Lung (tissue), 12 donors: Measurements from ENCODE around the gene ADGRF5. TPM values are rescaled to one million over a fixed set of nuclear protein-coding genes. Genes with fewer than 3 reads are reported as not detected.

Experiments used
- ATAC-seq: fragments of 200-7000 bp; cut with Tn5 transposase; one replicate; pipeline ENCODE4 v1.9.1; 2020; ENCODE audit warnings: moderate number of reproducible peaks; ENCODE audit not compliant: insufficient read depth, low FRiP score
- DNase-seq, 3 donors: peaks; one replicate each; pipeline ENCODE4 v3.0.0-alpha.2; 2013 to 2017
- H3K27ac ChIP-seq, 2 donors: one replicate each; pipeline ENCODE4 v1.5.1; 2013; ENCODE audit warnings: mild to moderate bottlenecking in 2 of 2, moderate library complexity in 2 of 2, control low read depth in 1 of 2, inconsistent platforms in 1 of 2, low read depth in 1 of 2, low read length in 1 of 2
- H3K27me3 ChIP-seq, 3 donors: one replicate each; pipeline ENCODE4 v1.5.1; 2013; ENCODE audit warnings: low read length in 2 of 3; ENCODE audit not compliant: control insufficient read depth in 3 of 3, insufficient read depth in 3 of 3
- H3K36me3 ChIP-seq, 4 donors: one replicate each; pipeline ENCODE4 v1.5.1; 2013; ENCODE audit warnings: low read length in 4 of 4, mild to moderate bottlenecking in 1 of 4, moderate library complexity in 1 of 4; ENCODE audit not compliant: control insufficient read depth in 4 of 4, insufficient read depth in 4 of 4
- H3K4me1 ChIP-seq, 5 donors: one replicate each; pipeline ENCODE4 v1.5.1; 2013; ENCODE audit warnings: low read length in 5 of 5, mild to moderate bottlenecking in 2 of 5, moderate library complexity in 1 of 5; ENCODE audit not compliant: control insufficient read depth in 5 of 5, insufficient read depth in 5 of 5
- H3K4me3 ChIP-seq: one replicate; pipeline ENCODE4 v1.5.1; 2013; ENCODE audit warnings: mild to moderate bottlenecking, control low read depth, moderate library complexity
- H3K9ac ChIP-seq, 2 donors: one replicate each; pipeline ENCODE4 v1.5.1; 2013; ENCODE audit warnings: low read length in 2 of 2, control low read depth in 1 of 2; ENCODE audit not compliant: insufficient read depth in 1 of 2
- H3K9me3 ChIP-seq, 4 donors: one replicate each; pipeline ENCODE4 v1.5.1; 2013; ENCODE audit warnings: low read length in 3 of 4, mild to moderate bottlenecking in 1 of 4, moderate library complexity in 1 of 4; ENCODE audit not compliant: control insufficient read depth in 4 of 4, insufficient read depth in 3 of 4
- CTCF ChIP-seq: IDR thresholded peaks from 2 replicates; pipeline ENCODE4 v1.5.1; 2012; ENCODE audit warnings: mild to moderate bottlenecking; ENCODE audit errors: control extremely low read depth, extremely low read depth
- WGBS, 2 donors: extraction: QIAGEN DNeasy Blood & Tissue Kit; methylation state at CpG; one replicate each; pipeline ENCODE4 v1.1.7; 2013; 5-methylcytosine and 5-hydroxymethylcytosine counted together
- polyA plus RNA-seq, 2 donors: library from polyadenylated mRNA; stranded (reverse); fragments of 200-250 nt; gene quantifications; one replicate each; pipeline ENCODE4 v1.2.1, GENCODE V29; 2013
- total RNA-seq, 2 donors: library from RNA; depleted of rRNA in 1 of 2; stranded (reverse); fragments of >200 nt in 1 of 2; gene quantifications; one replicate each; pipeline ENCODE4 v1.2.1, GENCODE V29; 2014 to 2021
- donor health status: control.
- donor health status: control.
- donor health status: Bipolar disorder and iron deficiency.
- donor health status: healthy.
- donor health status: DM: yes; HTN: yes; CAD: no.

Gene ADGRF5
- total and polyA plus RNA-seq, 4 donors, result 71.3 to 339 (median 142) TPM

- no peak overlapping the region for H3K27ac ChIP-seq
- no peak overlapping the region for H3K4me3 ChIP-seq
- no peak for DNase-seq
- no peaks in the 10 kb centered on the region for H3K27me3 ChIP-seq
- 45 to 77% methylated on average over 3 of the region's 3 CpGs for WGBS, 2 donors
- no peak overlapping the region for H3K9ac ChIP-seq
- ATAC-seq, result no peak
- TF ChIP-seq CTCF, result no peak
- H3K36me3 ChIP-seq, result peaks cover 0 to 23% (median 0%) of the 10 kb centered on the region in 4 donors
- peaks cover 12 to 42% (median 28%) of the 10 kb centered on the region in 5 donors for H3K4me1 ChIP-seq
- no peaks in the 10 kb centered on the region for H3K9me3 ChIP-seq
Measured at GRCh38 chr6:46900266-46900665, 21.5 kb downstream of the ADGRF5 start.

GRCh38 chr6:46899659-46900058, 22.1 kb downstream of the ADGRF5 start:
- Histone ChIP-seq H3K9ac (no peak overlapping the region), H3K36me3 (peaks cover 0 to 22% (median 0%) of the 10 kb centered on the region in 4 donors), H3K27ac (no peak overlapping the region), H3K4me3 (no peak overlapping the region), H3K4me1 (peaks cover 12 to 42% (median 27%) of the 10 kb centered on the region in 5 donors), H3K9me3 (no peaks in the 10 kb centered on the region), H3K27me3 (no peaks in the 10 kb centered on the region)
- DNase-seq (peak; percentile 62 to 88 (median 85)), ATAC-seq (peak; percentile 32)
- TF ChIP-seq CTCF, result no peak
- 61 to 74% methylated on average over 4 of the region's 4 CpGs for WGBS, 2 donors

- Histone ChIP-seq H3K9ac (no peak overlapping the region), H3K4me1 (peaks cover 17 to 46% (median 33%) of the 10 kb centered on the region in 5 donors), H3K36me3 (peaks cover 0 to 23% (median 1%) of the 10 kb centered on the region in 4 donors), H3K27me3 (no peaks in the 10 kb centered on the region), H3K27ac (peak overlapping the region in 1 of 2 donors; percentile 76), H3K4me3 (no peak overlapping the region), H3K9me3 (no peaks in the 10 kb centered on the region)
- DNase-seq, result no peak
- WGBS, 2 donors, result 42 to 62% methylated on average over 2 of the region's 2 CpGs
- no peak for TF ChIP-seq CTCF
- no peak for ATAC-seq
Measured at GRCh38 chr6:46898006-46898405, 23.7 kb downstream of the ADGRF5 start.

- TF ChIP-seq CTCF, result no peak
- H3K27ac ChIP-seq, result no peak overlapping the region
- no peak overlapping the region for H3K9ac ChIP-seq
- H3K4me3 ChIP-seq, result no peak overlapping the region
- H3K36me3 ChIP-seq, result peaks cover 0 to 21% (median 1%) of the 10 kb centered on the region in 4 donors
- DNase-seq, result no peak
- H3K4me1 ChIP-seq, result peaks cover 17 to 42% (median 35%) of the 10 kb centered on the region in 5 donors
- H3K9me3 ChIP-seq, result no peaks in the 10 kb centered on the region
- no peaks in the 10 kb centered on the region for H3K27me3 ChIP-seq
- no peak for ATAC-seq
Measured at GRCh38 chr6:46896871-46897270, 24.9 kb downstream of the ADGRF5 start.
